IMR-90 (cell line): Measurements from ENCODE around the gene ZNF132. TPM values are rescaled to one million over a fixed set of nuclear protein-coding genes. Genes with fewer than 3 reads are reported as not detected.

Experiments
- ATAC-seq: fragments of 200-7000 bp; cut with Tn5 transposase; 2 replicates; pipeline ENCODE4 v1.9.1; 2020; ENCODE audit warnings: low read depth, mild to moderate bottlenecking, moderate library complexity
- BruUV-seq: library from RNA; stranded (reverse); fragments of 400-500 nt; replicated peaks from 2 replicates; lab custom pipeline; 2021; lab: Mats Ljungman, UMichigan
- CTCF ChIA-PET: fragments of 300-600 bp; formaldehyde crosslinking; extraction: SDS; loops from one replicate; lab custom pipeline; 2021; ENCODE audit warnings: antibody characterized with exemption; lab: Yijun Ruan, JAX
- POLR2A ChIA-PET: fragments of 300-600 bp; sonication (Branson Sonifier 250); formaldehyde crosslinking; loops from one replicate; lab custom pipeline; 2022; ENCODE audit warnings: antibody characterized with exemption; ENCODE audit not compliant: unreplicated experiment; lab: Charles Lee
- DNase-seq: peaks from one replicate; pipeline ENCODE4 v3.0.0; 2013
- H2AFZ ChIP-seq: replicated peaks from 2 replicates; pipeline ENCODE3; 2013; ENCODE audit warnings: low read length, mild to moderate bottlenecking; ENCODE audit not compliant: poor library complexity
- H2AK5ac ChIP-seq: 2 replicates; pipeline ENCODE4 v1.6.1; 2013; ENCODE audit warnings: low read depth, low read length, inconsistent platforms
- H2AK9ac ChIP-seq: replicated peaks from 2 replicates; pipeline ENCODE3; 2013; ENCODE audit warnings: mild to moderate bottlenecking, low read depth, low read length, moderate library complexity; ENCODE audit not compliant: poor library complexity
- H2BK120ac ChIP-seq: 2 replicates; pipeline ENCODE4 v1.6.1; 2013; ENCODE audit warnings: low read depth, low read length, inconsistent platforms
- H2BK15ac ChIP-seq: 3 replicates; pipeline ENCODE4 v1.6.1; 2013; ENCODE audit warnings: low read depth, low read length, inconsistent platforms
- H2BK20ac ChIP-seq: 2 replicates; pipeline ENCODE4 v1.6.1; 2013; ENCODE audit warnings: low read depth, mild to moderate bottlenecking, inconsistent platforms, low read length, moderate library complexity
- H2BK5ac ChIP-seq: 2 replicates; pipeline ENCODE4 v1.6.1; 2013; ENCODE audit warnings: mild to moderate bottlenecking, low read depth, low read length, inconsistent platforms; ENCODE audit not compliant: poor library complexity, severe bottlenecking
- H3K14ac ChIP-seq: replicated peaks from 2 replicates; pipeline ENCODE4 v1.6.1; 2013; ENCODE audit warnings: low read depth, low read length, inconsistent platforms
- H3K18ac ChIP-seq: 2 replicates; pipeline ENCODE4 v1.6.1; 2013; ENCODE audit warnings: low read depth, low read length, control low read depth
- H3K23ac ChIP-seq: 2 replicates; pipeline ENCODE4 v1.6.1; 2013; ENCODE audit warnings: low read depth, low read length, inconsistent platforms
- H3K27ac ChIP-seq: 2 replicates; pipeline ENCODE4 v1.5.1; 2013; ENCODE audit warnings: mild to moderate bottlenecking, control low read depth, low read length; ENCODE audit not compliant: insufficient read depth
- H3K27me3 ChIP-seq: 2 replicates; pipeline ENCODE4 v1.6.1; 2013; ENCODE audit warnings: low read length; ENCODE audit not compliant: control insufficient read depth, insufficient read depth
- H3K36me3 ChIP-seq: 2 replicates; pipeline ENCODE4 v1.6.1; 2013; ENCODE audit warnings: low read length, mixed read lengths; ENCODE audit not compliant: control insufficient read depth, insufficient read depth
- H3K4ac ChIP-seq: 2 replicates; pipeline ENCODE4 v1.6.1; 2013; ENCODE audit warnings: low read depth, low read length, inconsistent platforms
- H3K4me1 ChIP-seq: 2 replicates; pipeline ENCODE4 v1.6.1; 2013; ENCODE audit warnings: low read length, mixed read lengths; ENCODE audit not compliant: control insufficient read depth, insufficient read depth
- H3K4me2 ChIP-seq: 2 replicates; pipeline ENCODE4 v1.6.1; 2013; ENCODE audit warnings: low read depth, mild to moderate bottlenecking, control low read depth, low read length, moderate library complexity
- H3K4me3 ChIP-seq: 2 replicates; pipeline ENCODE4 v1.5.1; 2013; ENCODE audit warnings: low read depth, mild to moderate bottlenecking, control low read depth, low read length, moderate library complexity; ENCODE audit not compliant: insufficient read depth
- H3K56ac ChIP-seq: 2 replicates; pipeline ENCODE4 v1.6.1; 2013; ENCODE audit warnings: low read length, inconsistent platforms; ENCODE audit not compliant: insufficient read depth; ENCODE audit errors: extremely low read depth
- H3K79me1 ChIP-seq, 2 experiments: 2 replicates each; pipeline ENCODE4 v1.6.1; 2013; ENCODE audit warnings: low read length in 2 of 2, inconsistent platforms in 1 of 2, low read depth in 1 of 2
- H3K9ac ChIP-seq: 2 replicates; pipeline ENCODE4 v1.6.1; 2013; ENCODE audit warnings: low read depth, low read length, control low read depth
- H3K9me1 ChIP-seq: 2 replicates; pipeline ENCODE4 v1.6.1; 2013; ENCODE audit warnings: low read length, inconsistent platforms; ENCODE audit not compliant: insufficient read depth
- H3K9me3 ChIP-seq: 2 replicates; pipeline ENCODE4 v1.6.1; 2013; ENCODE audit warnings: low read length; ENCODE audit not compliant: control insufficient read depth, insufficient read depth
- H4K20me1 ChIP-seq: 2 replicates; pipeline ENCODE4 v1.6.1; 2013; ENCODE audit warnings: low read length, inconsistent platforms; ENCODE audit not compliant: insufficient read depth
- H4K5ac ChIP-seq: 2 replicates; pipeline ENCODE4 v1.6.1; 2013; ENCODE audit warnings: mild to moderate bottlenecking, low read depth, low read length, control low read depth
- H4K8ac ChIP-seq, 2 experiments: 2 replicates each; pipeline ENCODE4 v1.6.1; 2013; ENCODE audit warnings: low read depth in 2 of 2, low read length in 2 of 2, control low read depth in 1 of 2, inconsistent platforms in 1 of 2
- H4K91ac ChIP-seq: 2 replicates; pipeline ENCODE4 v1.6.1; 2013; ENCODE audit warnings: low read depth, low read length, inconsistent platforms; ENCODE audit not compliant: insufficient read depth
- POLR2A ChIP-seq: IDR thresholded peaks from 2 replicates; pipeline ENCODE4 v1.6.1; 2012; ENCODE audit warnings: mild to moderate bottlenecking, low read depth, low read length
- SMC3 ChIP-seq: fragments of 150-350 bp; IDR thresholded peaks from 2 replicates; pipeline ENCODE4 v1.6.1; 2016; ENCODE audit warnings: low read depth, mild to moderate bottlenecking, antibody characterized with exemption, low read length, moderate library complexity
- WGBS, 2 experiments: methylation state at CpG; one replicate each; pipeline versions ENCODE4 v1.1.5 to v1.1.7; 2013; ENCODE audit warnings: missing lambda C conversion rate in 2 of 2; ENCODE audit not compliant: insufficient read length in 1 of 2; ENCODE audit errors: extremely low coverage in 2 of 2; 5-methylcytosine and 5-hydroxymethylcytosine counted together
- dilution Hi-C: fragments of 300-500 bp; cut with HindIII; formaldehyde crosslinking; loops from one replicate; pipeline ENCODE4 v1.14.3; 2018; ENCODE audit warnings: low sequenced_read_pairs; ENCODE audit not compliant: unreplicated experiment
- in situ Hi-C: fragments of 300-500 bp; cut with MboI; formaldehyde crosslinking; loops from 3 replicates; pipeline ENCODE4 v1.14.3; 2019; ENCODE audit warnings: low sequenced_read_pairs, inconsistent platforms, mixed read lengths
- intact Hi-C: fragments of 100-400 bp; cut with micrococcal nuclease; formaldehyde crosslinking; loops from 2 replicates; pipeline ENCODE4 v1.10.0; 2022
- polyA plus RNA-seq, 3 experiments: library from polyadenylated mRNA; depleted of rRNA; stranded (reverse); fragments of >200 nt; gene quantifications; 2 replicates each; pipeline ENCODE4 v1.2.3, GENCODE V29; 2012; ENCODE audit warnings: low replicate concordance in 1 of 3
- total RNA-seq: library from RNA; depleted of rRNA; stranded (reverse); fragments of >200 nt; gene quantifications from 2 replicates; pipeline ENCODE4 v1.2.3, GENCODE V29; 2012

The ZNF132 gene
- total and polyA plus RNA-seq, 2 of the 4 experiments (the other 2 are of a cell fraction), result 2.4 to 13.6 TPM

DNA sequence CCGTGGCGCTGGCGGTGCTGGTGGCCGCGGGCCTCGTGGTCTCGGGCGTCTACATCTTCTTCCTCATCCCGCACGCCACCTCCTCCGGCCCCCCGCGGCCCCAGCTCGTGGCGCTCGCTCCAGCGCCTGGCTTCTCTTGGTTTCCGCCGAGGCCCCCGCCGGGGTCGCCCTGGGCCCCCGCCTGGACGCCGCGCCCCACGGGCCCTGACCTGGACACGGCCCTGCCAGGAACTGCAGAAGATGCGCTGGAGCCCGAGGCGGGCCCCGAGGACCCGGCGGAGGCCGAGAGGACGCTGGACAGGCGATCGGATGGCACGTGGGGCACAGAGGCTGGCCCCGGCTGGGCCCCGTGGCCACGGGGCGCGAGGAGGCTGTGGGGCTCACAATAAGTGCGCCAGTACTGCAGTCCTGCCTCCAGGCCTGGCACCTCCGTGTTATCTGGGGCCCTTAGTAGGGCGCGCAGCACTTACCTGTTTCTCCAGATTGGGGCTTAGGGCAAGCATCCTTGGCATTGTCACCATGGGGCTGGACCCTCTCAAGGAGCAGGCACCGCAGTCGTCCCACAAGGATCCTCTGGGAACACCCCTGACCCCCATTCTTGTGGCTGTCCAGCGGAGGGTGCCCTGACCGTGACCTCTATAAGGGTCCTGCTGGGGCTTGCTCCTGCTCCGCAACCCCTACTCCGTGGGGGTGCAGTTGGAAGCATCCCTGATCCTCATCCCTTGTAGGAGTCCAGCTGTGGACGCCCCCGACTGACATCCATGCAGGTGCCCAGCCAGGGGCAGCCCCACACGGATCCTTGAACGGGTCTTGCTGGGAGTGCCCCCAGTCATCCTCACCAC lies 43.0 kb downstream of the ZNF132 start (continued):
- no peak for TF ChIP-seq POLR2A

DNA sequence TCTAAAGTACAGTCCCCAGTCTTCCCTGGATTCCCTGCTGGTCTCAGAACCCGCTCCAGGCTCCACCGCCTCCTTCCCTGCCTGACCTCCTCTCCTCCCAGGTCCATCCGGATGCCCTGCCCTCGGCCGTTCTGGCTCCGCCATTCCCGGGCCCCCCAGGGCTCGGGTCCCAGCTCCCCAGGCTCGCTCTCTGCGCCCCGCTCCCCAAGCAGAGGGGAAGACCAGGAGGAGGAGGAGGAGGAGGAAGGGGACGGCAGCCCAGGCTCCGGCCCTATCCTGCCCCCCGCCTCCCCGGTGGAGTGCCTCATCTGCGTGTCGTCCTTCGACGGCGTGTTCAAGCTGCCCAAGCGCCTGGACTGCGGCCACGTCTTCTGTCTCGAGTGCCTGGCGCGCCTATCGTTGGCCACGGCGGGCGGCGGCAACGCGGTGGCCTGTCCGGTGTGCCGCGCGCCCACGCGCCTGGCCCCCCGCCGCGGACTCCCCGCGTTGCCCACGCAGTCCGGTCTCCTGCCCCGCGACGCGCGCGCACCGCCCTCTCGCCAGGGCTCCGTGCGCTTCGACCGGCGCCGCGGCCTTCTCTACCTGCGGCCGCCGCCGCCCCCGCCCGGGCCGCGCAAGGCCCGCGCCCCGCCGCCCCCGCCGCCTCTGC lies 43.9 kb downstream of the ZNF132 start:
- ChIA-PET POLR2A (no interaction called here), CTCF (no interaction called here)
- Histone ChIP-seq H4K5ac (no peak overlapping the region), H3K14ac (no peak overlapping the region), H3K4me1 (peaks cover 2% of the 10 kb centered on the region), H4K91ac (no peak overlapping the region), H3K18ac (no peak overlapping the region), H2BK5ac (no peak overlapping the region), H2BK120ac (no peak overlapping the region), H3K4ac (no peak overlapping the region), H3K27me3 (no peaks in the 10 kb centered on the region), H3K9ac (no peak overlapping the region), H3K79me1 (peaks cover 9 to 39% of the 10 kb centered on the region in 2 experiments), H2AK9ac (no peak overlapping the region), H3K4me2 (no peak overlapping the region), H3K36me3 (peaks cover 26% of the 10 kb centered on the region), H3K4me3 (no peak overlapping the region), H2BK15ac (no peak overlapping the region), H2AFZ (peak overlapping the region; percentile 61), H3K9me1 (no peaks in the 10 kb centered on the region), H3K9me3 (no peaks in the 10 kb centered on the region), H4K20me1 (peaks cover 29% of the 10 kb centered on the region), H3K56ac (no peak overlapping the region), H2BK20ac (no peak overlapping the region), H4K8ac (no peak overlapping the region), H3K23ac (no peak overlapping the region), H2AK5ac (no peak overlapping the region), H3K27ac (no peak overlapping the region)
- in situ Hi-C loops, result no loop called here
- BruUV-seq, result no TSS peak
- intact Hi-C loops, result no loop called here
- DNase-seq, result no peak
- dilution Hi-C loops, result no loop called here
- peak; percentile 27 for ATAC-seq
- TF ChIP-seq SMC3, result no peak
- 0 out of 2 replicates have a peak, but pooled peaks have one; percentile 18 for TF ChIP-seq POLR2A
- WGBS, 2 experiments, result 19% methylated on average over 42 of the region's 75 CpGs; no CpG with 5 or more reads in 1 of the 2 experiments
